Loucy (cell line): ENCODE results near the gene ANO10.

Experiments used
- EZH2phosphoT487 ChIP-seq: fragments of 200-600 bp; IDR thresholded peaks from 2 replicates; pipeline ENCODE4 v1.6.1; 2018; ENCODE audit warnings: antibody characterized with exemption, mild to moderate bottlenecking, moderate library complexity, borderline replicate concordance
- TF ChIP-seq, protein P1 (sequence below): fragments of 200-600 bp; sonication (generic); conservative IDR thresholded peaks from 2 replicates; pipeline ENCODE4 v1.5.1; 2014; ENCODE audit warnings: mild to moderate bottlenecking, antibody characterized with exemption, low read length

- TF ChIP-seq, protein P1, sequence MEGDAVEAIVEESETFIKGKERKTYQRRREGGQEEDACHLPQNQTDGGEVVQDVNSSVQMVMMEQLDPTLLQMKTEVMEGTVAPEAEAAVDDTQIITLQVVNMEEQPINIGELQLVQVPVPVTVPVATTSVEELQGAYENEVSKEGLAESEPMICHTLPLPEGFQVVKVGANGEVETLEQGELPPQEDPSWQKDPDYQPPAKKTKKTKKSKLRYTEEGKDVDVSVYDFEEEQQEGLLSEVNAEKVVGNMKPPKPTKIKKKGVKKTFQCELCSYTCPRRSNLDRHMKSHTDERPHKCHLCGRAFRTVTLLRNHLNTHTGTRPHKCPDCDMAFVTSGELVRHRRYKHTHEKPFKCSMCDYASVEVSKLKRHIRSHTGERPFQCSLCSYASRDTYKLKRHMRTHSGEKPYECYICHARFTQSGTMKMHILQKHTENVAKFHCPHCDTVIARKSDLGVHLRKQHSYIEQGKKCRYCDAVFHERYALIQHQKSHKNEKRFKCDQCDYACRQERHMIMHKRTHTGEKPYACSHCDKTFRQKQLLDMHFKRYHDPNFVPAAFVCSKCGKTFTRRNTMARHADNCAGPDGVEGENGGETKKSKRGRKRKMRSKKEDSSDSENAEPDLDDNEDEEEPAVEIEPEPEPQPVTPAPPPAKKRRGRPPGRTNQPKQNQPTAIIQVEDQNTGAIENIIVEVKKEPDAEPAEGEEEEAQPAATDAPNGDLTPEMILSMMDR, result no peak
- no peak for TF ChIP-seq EZH2phosphoT487
Measured at GRCh38 chr3:43388915-43389314, 232.9 kb downstream of the ANO10 start.
